Stimulated activated CD8-positive, alpha-beta memory T cell treated with anti-CD3 and anti-CD28 coated beads, Interleukin-12 subunit alpha, Interleukin-12 subunit beta, amount 100 ng/mL, for 4 hours (primary cell): ENCODE measurements around the gene CLIC5.

Experiments used
- DNase-seq: peaks from one replicate; pipeline ENCODE4 v3.0.0-alpha.2; 2020; ENCODE audit warnings: low read depth

The CLIC5 gene

DNA sequence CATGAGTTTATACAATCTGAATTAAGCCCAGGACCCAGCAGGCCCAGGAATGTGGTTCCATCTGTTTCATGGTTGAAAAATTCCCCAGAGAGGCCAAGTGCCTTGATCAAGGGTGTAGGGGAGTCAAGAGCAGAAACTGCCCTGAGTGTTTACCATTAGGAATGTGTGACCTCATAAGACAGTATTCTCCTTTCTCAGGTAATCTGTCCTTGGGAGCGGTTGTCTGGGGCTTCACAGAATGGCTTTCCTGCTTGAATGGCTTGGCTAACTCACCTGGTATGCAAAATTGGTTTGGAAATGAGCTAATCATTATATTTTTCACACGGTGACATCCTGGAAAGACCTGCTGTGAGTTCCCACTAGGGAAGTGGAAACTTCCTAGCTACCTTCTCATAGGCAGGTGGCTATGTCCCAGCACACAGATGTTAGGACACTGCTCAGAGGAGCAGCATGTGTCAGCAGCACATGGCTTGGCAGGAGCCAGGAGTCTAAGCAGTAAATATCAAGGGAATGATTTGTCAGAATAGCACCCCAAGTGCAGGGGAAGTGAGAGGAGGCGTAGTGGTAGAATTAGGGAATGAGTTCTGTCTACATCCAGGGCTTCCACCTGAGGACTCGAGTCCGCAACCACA, 17.7 kb downstream of the CLIC5 start:
- no peak for DNase-seq

DNA sequence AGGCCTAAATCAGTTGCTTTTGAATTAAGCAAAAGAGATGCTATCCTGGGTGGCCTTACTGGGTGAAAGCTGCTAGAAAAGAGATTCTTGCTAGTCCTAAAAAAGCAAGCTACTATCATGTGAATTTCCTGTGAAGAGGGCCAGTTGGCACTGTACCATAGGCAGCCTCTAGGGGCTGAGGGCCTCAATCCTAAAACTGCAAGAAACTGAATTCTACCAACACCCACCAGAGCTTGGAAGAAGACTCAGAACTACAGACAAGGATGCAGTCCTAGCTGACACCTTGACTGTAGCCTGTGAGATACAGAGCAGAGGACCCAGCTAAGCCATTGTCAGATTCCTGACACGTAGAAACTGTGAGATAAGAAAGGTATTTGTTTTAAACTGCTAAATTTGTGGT, 24.5 kb downstream of the CLIC5 start:
- no peak for DNase-seq

DNA sequence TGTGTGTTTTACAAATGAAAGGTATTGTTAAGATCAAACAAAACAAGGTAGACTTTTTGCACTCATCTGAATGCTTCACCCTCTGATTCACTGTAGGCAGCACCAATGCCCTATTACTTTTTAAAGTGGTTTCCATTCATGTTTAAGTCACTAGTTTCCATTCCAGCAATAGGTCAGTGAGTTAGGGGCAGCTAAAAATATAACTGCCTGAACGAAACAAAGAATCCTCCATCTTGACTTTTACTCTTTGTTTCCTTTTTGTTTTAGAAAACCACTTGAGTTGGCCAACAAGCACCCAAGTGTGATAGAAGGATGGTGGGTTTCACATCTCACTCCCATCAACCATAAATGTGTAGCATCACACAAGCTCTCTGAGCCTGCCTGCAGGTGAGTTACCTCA, 25.5 kb downstream of the CLIC5 start:
- DNase-seq: no peak

DNA sequence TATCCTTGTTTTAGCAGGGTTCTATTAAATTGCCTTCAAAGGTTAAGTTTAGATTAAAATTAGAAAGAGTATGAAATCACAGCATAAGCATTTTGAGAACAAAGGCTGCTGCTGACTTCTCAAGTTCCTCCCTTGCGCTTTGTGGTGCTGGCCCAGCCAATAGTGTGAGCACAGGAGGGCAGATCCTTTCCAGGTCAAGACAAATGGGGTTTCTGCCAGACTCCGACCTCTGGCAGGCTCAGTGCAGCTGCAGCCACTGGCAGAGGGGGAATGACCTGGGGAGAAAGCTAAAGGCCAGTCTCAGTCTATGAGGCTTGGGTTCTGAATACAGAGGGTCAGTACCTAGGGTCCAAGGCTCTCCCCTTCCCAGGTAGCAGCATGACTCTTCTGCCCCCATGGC, 27.0 kb downstream of the CLIC5 start:
- DNase-seq: no peak

DNA sequence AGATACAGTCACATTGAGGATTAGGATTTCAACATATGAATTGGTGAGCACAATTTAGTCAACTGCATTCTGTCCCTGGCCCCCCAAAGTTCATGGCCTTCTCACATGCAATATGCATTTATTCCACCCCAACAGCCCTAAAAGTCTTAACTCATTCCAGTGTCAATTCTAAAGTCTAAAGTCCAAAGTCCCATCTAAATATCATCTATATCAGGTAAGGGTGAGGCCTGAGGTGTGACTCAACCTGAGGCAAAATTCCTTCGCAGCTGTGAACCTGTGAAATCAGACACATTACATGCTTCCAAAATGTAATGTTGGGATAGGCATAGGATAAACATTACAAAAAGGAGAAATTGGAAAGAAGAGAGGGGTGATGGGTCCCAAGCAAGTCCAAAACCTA, 27.8 kb downstream of the CLIC5 start:
- no peak for DNase-seq

DNA sequence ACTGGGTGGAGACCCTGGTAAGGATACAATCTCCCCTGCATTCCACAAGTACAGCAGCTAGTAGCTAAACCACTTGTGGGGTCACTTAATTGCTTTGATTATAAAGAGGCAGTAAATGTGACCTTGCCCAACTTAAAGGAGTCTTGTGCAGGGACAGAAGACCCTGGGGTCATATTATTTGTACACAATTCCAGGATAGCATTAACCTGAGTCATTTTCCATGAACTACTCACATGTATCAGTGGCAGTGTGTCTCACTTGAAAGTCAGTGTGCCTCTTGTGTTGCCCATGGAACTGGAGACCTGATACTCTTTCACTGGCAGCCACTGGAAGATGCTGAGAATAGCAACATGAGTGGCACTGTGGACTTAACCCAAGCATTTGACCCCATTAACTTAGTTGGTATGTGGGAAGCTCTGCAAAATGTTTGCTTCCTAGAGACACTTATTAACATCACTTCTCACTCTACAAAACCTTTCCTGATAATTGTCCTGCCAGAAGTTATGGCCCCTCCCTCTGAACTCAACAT, 28.9 kb downstream of the CLIC5 start:
- DNase-seq: no peak

DNA sequence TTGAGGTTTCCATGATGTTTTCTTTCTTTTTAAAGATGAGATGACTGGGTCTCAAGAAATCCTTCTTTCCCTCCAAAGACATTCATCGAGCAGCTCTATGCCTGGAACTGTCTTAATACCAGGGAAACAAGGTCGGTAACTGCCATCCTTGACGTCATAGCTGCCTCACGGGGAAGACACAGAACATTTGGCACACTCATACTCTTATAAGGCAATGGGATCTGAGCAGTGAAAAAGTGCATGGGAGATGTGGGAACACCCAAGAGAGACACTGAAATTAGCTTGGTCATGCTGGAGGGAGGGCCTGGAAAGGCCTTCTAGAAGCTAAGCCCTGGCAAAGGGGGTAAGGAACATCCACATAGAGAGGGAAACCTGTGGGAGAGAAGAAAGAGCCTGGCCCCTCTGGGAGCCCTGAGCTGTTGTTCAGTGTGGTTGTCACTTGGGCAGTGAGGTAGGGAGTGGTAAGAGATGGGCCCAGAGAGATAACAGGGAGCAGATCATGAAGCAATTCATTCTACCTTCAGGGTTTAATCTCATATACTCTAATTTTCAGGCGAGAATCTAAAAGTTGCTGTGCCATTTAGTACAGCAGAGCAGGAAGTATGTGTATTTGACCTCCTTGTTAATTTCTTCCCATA, 30.8 kb downstream of the CLIC5 start:
- no peak for DNase-seq

DNA sequence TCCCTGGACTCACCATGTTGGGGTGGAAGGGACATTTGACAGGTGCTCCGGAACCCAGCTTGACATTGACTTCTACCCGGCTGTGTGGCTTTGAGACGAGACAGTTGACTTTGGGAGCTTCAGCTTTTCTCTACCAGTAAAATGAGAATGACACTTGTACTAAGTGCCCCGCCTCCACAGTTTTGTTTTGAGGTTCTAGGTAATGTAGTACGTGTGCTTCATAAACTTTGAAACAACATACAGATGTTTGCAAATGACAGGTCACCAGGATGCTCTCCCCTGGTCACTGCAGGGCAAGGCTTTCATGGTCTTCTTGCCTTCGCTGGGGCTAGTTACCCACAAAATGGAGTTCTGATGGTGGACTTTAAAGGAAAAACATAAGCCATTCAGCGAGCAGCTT, 31.3 kb downstream of the CLIC5 start:
- no peak for DNase-seq

DNA sequence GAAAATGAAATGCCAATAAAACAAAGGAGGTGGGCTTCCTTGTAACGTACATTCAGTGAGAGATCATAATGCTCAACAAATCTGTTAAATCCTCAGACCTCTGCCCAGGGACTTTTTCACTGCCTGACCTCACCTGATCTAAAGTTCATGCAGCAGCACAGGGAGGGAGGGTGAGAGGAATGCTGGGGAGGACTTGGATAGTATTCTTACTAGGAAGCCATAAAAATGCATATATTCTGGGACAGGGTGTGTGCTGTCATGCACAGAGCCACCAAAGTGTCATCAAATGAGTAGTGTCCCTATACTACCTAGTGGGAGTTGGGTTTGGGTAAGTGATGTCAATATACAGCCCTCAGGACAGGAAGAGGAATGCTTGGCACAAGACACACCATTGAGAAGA, 32.6 kb downstream of the CLIC5 start:
- no peak for DNase-seq

DNA sequence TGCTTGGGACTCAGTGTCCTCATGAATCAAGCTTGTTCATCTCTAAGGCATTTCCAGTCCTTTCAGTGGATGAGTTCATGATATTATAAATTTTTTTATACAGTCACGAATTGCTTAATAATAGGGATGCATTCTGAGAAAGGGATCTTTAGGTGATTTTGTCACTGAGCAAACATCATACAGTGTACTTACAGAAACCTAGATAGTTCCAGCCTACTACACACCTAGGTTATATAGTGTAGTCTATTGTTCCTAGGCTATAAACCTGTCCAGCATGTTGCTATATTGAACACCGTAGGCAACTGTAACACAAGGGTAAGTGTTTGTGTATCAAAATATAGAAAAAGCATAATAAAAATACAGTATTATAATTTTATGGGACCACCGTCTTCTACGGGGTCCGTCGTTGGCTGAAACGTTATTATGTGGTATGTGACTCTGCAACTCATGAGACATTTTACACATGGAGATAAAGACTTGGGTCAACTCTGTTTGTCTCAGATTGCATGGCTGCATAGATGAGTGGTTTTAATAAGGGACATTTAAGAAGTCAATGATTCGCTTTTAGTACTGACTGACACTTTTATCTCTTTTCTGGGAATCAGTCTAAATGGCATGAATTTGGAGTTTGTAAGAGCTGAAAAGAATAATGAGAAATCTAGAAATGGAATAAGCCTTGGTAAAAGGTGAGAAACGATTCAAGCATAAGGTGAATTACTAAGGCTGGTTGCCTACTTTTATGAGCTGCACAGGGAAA, 33.2 kb downstream of the CLIC5 start:
- no peak for DNase-seq

DNA sequence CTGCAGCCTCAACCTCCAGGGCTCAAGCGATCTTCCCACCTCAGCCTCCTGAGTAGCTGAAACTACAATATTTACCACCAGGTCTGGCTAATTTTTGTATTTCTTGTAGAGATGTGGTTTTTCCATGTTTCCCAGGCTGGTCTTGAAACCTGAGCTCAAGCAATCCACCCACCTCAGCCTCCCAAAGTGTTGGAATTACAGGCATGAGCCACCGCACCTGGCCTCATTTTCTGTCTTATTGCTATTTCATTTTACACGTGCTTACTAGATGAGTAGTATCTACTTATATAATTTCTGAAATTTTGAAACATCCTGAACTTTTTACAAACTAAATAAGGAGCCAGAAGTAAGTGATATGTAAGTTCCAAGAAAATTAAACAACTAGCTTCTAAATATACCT, 34.6 kb downstream of the CLIC5 start:
- DNase-seq: no peak

DNA sequence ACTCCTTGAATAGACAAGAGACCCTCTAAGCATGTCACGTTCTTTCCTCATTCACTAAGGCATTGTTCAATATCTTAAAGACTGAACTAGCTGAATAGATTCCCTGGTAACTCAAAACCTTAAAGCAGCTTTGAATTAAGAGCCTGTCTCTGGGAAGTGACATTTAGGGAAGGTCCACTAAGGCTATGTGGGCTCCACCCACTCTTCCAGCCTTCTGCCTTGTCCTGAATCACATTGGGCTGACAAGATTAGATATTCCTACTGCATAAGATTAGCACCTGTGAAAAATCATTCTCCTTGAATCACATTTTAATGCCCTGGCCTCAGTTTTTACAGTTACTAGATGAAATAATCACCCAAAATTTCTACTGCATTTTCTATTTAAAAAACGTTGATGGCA, 36.3 kb downstream of the CLIC5 start:
- DNase-seq: no peak

DNA sequence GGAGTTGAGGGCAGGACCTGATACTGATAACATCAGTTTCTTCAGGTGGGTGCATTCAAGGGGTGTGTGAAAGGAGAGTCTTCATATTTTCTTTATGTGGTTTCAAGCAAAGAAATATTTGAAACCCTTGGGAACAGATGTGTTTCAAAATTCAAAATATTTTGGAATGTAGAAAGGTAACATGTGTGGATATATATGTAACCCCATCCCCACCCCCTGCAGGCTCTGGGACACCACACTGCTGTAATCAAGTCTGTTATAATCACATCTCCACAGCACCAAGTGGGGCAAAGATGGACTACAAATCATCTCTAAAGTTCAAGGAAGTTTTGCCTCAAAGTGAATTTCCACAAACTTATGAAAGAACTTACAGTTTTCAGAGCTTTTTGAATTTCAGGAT, 41.1 kb downstream of the CLIC5 start:
- DNase-seq: no peak

DNA sequence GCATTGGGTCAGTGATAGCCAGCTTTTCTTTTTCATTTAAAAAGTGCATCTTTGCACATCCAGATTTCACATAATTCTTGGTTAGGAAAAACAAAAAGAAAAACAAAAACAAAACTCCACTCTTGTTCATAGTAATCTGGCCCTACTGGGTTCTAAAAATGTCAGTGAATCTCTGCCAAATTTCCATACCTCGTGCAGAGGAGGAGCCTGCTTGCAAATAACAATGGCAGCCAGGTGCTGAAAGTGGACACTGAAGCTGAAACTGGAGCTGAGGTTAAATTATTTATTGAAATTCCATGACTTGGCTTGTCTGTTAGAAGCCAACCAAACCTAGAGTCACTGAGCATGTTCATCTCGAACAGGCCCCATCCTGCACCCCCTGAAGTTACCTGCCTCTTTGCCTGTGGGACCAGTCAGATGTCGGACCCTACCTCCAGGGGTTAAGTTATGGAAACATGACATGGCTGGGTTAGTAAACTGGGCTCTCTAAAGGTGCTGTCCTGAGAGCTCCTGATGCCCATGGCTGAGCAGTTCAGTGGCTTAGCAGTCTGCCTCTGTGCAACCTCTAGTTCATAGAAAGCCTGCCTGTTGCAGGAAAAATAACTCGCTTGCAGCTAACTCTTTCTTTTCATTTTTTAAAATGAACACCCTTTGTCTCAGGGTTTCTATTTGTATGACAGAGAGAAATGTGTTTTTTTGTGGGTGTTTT, 42.7 kb downstream of the CLIC5 start:
- no peak for DNase-seq

DNA sequence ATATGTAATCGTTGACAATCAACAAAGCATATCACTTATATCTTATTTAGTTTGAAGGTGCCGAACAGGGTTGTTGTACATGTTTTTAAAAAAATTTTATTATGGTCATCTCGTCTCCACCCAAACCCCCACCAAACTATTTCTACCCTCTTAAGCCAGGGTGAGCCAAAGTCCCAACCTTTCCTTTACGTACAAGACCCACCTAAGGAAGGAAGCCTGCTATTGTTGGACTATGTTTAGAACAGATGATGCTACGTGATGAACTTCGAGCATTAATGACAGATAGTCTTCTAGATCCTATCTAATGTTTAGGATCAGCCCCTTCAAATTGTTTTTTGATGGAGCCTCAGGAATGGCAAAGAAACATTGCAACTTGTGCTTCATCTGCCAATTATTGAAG, 44.4 kb downstream of the CLIC5 start:
- DNase-seq: no peak

DNA sequence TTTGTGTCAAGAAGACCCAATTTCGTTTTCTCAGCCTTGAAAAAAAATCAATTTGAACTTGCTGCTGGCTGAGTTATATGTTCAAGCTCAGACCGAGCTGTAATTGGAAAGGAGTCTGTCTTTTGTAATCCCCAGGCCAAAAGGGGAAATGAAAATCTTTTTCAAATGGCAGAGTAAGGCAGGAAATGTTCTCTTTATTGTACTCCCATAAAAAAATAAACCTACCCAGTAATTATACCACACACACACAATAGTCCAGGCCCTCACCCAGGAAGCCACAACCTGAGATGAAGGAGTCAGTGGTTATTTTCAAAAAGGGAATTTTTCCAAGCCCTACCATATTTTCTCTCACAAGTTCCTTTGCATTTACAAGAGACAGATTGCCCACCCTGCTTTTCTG, 45.3 kb downstream of the CLIC5 start:
- DNase-seq: no peak

DNA sequence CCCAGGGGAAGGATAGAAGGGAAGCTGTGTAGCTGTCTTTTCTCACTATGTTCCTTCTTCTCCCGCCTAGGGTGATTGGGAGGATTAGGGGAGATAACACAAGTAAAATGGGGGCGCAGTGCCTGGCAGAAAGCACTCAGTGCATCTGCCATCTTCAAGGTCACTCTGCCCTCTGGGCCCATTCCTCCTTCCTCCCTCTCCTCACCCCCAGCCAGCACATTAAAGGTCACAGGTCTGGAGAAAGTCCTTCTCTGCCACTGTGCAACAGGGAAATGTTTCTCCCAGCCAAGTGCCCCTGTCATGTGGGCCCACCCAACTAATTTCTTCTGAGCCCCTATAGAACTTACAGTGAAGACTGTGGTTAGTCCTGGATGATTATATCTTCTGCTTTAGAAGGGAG, 45.8 kb downstream of the CLIC5 start:
- DNase-seq: no peak

DNA sequence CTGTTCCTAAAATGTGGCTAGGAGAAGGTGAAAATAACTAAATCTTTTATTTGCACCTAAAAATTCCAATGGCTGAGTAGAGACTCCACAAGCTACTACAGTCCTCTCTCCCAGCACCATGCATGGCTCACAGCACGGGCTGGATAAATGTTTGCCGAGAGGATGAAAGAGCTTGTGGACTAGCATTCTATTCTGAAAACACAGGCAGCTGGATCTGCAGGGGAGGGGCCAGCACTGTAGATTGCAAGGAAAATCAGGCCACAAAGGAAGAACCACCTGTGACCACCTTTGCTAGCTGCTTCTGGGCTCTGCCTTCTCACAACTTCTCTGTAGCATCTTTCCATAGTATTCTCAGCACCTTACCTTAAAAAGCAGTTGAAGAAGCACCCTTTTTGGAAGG, 46.6 kb downstream of the CLIC5 start:
- DNase-seq: no peak

DNA sequence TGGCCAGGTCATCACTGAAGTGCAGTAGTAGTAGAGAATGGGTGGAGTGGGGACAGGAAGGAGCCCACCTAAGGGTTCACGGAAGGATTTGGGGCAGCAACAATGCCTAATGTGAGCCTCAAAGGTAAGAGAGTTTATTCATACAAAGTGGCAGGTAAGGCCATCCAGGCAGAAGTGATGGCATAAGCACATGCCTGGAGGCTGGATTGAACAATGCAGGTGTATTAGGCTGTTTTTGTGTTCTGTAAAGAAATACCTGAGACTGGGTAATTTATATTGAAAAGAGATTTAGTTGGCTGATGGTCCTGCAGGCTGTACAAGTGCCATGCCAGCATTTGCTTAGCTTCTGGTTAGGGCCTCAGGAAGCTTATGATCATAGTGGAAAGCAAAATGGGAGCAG, 48.3 kb downstream of the CLIC5 start:
- no peak for DNase-seq

DNA sequence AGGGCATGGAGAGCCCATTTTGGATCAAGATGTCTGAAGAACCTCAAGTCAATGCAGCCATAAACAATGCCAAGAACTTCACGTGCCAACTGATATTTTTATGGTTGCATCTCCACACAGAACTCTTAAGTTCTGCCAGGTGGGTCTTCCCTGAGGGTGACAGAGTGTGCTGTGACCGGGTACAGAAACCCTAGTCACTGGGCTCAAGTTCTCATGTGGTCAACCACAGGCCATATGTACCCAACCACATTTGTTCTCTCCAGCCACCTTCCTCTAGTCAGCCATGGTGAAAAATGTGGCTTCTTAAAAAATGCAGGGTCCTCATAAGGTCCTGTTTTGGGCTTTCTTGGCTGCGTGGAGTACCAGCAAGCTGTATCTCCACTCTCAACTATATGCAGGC, 48.9 kb downstream of the CLIC5 start:
- no peak for DNase-seq

DNA sequence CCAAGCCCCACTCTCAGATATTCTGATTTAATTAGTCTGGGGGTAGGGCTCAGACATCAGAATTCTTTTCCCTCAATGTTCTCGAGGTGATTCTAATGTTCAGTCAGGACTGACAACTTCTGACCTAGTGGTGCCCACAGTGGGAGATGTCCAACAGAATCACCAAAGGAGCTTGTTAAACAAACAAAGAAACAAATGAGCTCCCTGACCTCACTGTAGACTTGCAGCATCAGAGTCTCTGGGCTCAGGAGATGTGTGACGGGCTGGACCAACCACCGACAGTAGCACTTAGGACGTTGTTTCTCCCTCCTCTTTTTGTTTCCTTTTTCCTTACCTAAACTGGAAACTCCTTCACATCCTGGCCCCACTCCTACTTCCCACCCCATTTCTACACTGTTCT, 49.3 kb downstream of the CLIC5 start:
- DNase-seq: no peak

DNA sequence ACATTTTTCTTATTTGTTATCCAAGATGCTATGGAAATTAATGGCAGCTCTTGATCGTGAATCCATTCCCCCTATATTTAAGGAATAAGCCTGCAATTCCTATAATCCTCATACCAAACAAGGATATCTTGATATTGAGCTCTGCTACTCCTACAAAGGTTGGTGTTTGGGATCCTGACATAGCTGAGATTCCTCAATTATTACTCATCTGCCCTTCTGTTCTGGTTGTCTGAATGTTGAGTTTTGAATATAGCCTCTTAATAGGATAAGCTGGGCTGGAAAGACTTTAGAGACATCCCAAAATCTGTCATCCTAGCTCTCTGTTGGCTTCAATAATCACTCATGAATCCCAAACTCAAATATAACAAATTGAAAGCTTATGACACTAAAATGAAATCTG, 49.9 kb downstream of the CLIC5 start:
- no peak for DNase-seq

DNA sequence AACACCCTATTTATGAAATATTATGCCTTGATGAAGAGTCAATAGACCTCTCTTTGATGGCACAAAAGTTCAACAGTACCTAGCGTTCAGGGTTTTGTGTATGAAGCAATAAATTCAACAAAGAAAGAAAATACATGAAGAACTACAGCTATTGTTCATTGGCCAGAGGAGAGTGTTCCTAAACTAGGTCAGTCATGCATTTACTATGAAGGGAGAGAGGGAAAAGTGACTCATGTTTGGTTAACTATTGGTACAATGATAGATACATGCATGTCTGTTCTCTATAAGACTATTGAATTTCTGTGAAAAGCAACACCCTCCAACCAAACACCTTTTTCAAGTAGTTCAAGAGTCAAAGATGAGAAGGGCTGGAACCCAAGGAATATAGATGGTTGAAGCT, 50.7 kb downstream of the CLIC5 start:
- no peak for DNase-seq
